Fibroblast of skin of back (primary cell): Measurements from ENCODE around the gene MAVS. TPM values are rescaled to one million over a fixed set of nuclear protein-coding genes. Genes with fewer than 3 reads are reported as not detected.

Experiments
- DNase-seq: peaks from one replicate; pipeline ENCODE4 v3.0.0-alpha.2; 2013
- polyA plus RNA-seq, 2 experiments: library from polyadenylated mRNA; unstranded; fragments of 120-200 nt; gene quantifications; one replicate each; pipeline ENCODE4 v1.2.1, GENCODE V29; 2013; ENCODE audit not compliant: insufficient read length in 2 of 2

MAVS gene
- 21.3 TPM for polyA plus RNA-seq (2013, experiment 1 of 2; ENCODE audit: insufficient read length)
- polyA plus RNA-seq (2013, experiment 2 of 2; ENCODE audit: insufficient read length): 17.9 TPM

GRCh38 chr20:3846740-3847428, at the start of gene MAVS:
Gene MAVS (plus strand): TSS chr20:3846834. CDS start chr20:3854625, 7,791 bp downstream.
- DNase-seq: peak; percentile 80

DNA sequence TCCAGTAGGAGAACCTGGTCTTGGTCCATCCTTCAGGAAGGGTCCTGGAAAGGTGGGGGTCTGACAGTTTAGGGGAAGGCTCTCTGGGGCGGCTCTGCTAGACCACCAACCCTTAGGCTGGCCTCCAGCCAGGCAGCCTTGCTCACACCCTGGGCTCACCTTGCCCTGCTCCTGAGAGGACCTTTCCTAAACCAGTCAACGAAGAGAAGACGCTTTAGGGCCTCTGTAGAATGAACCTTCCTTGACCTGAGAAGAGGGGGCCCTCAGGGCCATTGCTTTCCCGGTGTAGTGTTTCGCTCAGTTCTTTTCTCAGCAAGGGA, 49.4 kb upstream of the MAVS start:
- DNase-seq: no peak

- peak; percentile 55 for DNase-seq
These were observed 48.9 kb upstream of the MAVS start for GRCh38 chr20:3797592-3798372.

DNA sequence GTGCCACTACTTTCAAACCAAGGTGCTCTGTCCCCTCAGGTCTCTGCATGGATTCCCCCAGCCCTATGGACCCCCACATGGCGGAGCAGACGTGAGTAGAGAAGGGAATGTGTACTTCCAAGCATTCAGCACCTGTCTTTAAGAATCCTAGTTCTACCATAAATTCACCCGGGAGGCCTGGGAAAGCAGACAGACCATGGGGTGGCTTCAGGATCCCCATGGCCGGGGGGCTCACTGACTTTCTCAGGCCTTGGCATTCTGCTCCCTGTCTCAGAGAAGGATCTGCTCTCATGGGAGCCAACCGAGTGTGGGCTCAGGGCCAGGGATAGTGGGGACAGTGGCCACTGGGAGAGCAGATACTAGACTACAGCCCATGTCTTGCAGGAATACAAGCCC, 48.3 kb upstream of the MAVS start:
- no peak for DNase-seq

GRCh38 chr20:3798908-3799248, 47.8 kb upstream of the MAVS start:
- no peak for DNase-seq

DNA sequence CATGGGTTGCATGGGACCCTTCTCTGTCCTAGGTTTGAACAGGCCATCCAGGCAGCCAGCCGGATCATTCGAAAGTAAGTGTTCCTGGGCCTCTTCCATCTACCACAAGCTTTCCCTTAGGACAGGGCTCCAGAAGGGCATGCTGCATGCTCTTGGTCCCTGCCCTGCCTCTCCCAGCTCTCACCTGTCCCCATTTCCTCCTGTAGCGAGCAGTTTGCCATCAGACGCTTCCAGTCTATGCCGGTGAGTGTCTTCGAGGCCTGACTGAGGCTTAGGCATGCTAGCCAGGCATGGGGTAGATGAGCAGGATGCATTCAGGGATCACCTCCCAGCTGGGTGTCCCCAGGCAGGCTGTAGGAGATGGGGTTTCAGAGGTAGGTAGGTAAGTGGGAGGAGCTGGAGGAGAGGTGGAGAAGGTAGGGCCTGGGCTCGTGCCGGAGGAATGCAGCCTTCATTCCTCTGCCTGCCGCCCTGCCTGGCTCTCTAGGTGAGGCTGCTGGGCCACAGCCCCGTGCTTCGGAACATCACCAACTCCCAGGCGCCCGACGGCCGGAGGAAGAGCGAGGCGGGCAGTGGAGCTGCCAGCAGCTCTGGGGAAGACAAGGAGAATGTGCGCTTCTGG, 46.3 kb upstream of the MAVS start:
- no peak for DNase-seq

- no peak for DNase-seq
These were observed 45.8 kb upstream of the MAVS start for GRCh38 chr20:3800878-3801260.

- no peak for DNase-seq
These were observed 45.3 kb upstream of the MAVS start for GRCh38 chr20:3801299-3801698.

- DNase-seq: no peak
These were observed 44.8 kb upstream of the MAVS start for GRCh38 chr20:3801846-3802245.

GRCh38 chr20:3802524-3803239, 44.0 kb upstream of the MAVS start:
- DNase-seq: no peak

GRCh38 chr20:3803289-3803688, 43.3 kb upstream of the MAVS start:
- DNase-seq: no peak

DNA sequence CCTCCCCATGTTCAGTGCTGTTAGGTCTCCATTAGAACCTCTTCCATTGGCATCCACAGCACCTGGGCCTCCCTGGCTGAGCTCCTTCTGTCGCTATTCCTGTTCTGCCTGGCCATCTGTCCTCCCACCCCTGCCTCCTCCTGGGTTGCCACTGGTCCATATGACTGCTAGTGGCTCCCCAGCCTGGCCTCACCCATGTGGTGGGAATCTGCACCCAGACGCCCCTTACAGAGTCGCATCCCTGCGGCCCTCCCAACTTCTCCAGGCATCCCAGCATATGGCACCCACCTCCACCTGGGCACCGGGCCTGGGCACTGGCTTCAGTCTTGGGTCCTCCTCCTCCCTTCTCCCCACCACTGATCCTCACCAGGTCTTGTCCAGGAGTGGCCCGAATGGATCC, 42.8 kb upstream of the MAVS start:
- no peak for DNase-seq

- no peak for DNase-seq
These were observed 42.3 kb upstream of the MAVS start for GRCh38 chr20:3804254-3804751.

- no peak for DNase-seq
These were observed 41.9 kb upstream of the MAVS start for GRCh38 chr20:3804781-3805180.

DNA sequence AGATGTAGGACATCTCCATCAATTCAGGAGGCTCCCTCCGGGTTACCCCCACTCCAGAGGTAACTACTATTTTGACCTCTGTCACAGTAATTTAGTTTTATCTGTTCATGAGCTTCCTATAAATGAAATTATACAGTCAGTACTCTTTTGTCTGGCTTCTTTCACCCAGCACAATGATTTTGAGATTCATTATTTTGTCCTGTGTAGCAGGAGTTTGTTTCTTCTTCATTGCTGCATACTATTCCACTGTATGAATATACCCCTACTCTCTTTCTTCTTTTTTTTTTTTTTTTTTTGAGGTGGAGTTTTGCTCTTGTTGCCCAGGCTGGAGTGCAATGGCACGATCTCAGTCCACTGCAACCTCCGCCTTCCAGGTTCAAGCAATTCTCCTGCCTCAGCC, 38.1 kb upstream of the MAVS start:
- DNase-seq: no peak

GRCh38 chr20:3811467-3812258, 35.0 kb upstream of the MAVS start:
- DNase-seq: peak; percentile 99

GRCh38 chr20:3812259-3812681, 34.4 kb upstream of the MAVS start:
- DNase-seq: no peak

DNA sequence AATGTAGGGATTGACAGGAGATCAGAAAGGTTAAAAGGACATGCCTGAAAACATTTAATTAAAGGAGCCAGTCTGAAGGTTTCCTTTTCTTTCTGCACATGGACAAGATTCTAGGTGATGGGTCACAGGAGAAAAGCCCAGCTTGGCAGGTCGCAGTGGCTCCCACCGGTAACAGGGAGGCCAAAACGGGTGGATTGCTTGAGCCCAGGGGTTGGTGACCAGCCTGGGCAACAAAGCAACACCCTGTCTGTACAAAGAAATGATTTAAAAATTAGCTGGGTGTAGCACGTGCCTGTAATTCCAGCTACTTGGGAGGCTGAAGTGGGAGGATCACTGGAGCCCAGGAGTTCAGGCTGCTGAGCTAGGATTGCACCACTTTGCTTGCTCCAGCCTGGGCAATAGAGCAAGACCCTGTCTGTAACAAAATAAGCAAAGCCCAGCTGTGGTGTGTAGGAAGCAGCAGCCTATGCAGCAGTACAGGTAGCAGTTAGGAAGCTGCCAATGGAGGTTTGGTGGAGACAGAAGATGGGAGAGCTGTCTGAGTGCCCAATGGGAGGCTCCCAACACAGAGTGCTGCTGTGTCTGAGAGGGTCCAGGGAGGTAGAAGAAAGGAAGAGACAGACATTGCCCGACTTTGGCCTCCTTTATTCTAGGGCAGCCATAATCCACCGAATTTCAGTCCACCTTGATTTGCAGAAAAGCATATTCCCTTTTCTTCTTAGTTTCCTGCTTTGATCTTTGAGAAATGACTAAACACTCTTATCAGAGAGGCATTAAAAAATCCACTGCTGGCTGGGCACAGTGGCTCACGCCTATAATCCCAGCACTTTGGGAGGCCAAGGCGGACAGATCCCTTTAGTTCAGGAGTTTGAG, 33.4 kb upstream of the MAVS start:
- no peak for DNase-seq

- DNase-seq: no peak
These were observed 32.6 kb upstream of the MAVS start for GRCh38 chr20:3813848-3814581.

- DNase-seq: no peak
These were observed 31.6 kb upstream of the MAVS start for GRCh38 chr20:3814928-3815495.
